Right kidney (tissue), 1 donor: Measurements from ENCODE around the gene THSD4.

Source experiments
- DNase-seq: peaks from one replicate; pipeline ENCODE4 v3.0.0-alpha.2; 2016

The THSD4 gene

GRCh38 chr15:71591057-71591456 is 475.8 kb downstream of the THSD4 start:
- DNase-seq = no peak

- no peak for DNase-seq
These were observed 476.9 kb downstream of the THSD4 start for GRCh38 chr15:71592203-71592602.

GRCh38 chr15:71595846-71596553 is 480.7 kb downstream of the THSD4 start:
- DNase-seq = no peak

GRCh38 chr15:71596672-71597071 is 481.4 kb downstream of the THSD4 start:
- no peak for DNase-seq

- no peak for DNase-seq
These were observed 481.9 kb downstream of the THSD4 start for GRCh38 chr15:71597126-71597525.

GRCh38 chr15:71597637-71598036 is 482.4 kb downstream of the THSD4 start:
- no peak for DNase-seq

GRCh38 chr15:71598741-71599140 is 483.5 kb downstream of the THSD4 start:
- no peak for DNase-seq

- peak; percentile 36 for DNase-seq
These were observed 484.3 kb downstream of the THSD4 start for GRCh38 chr15:71599418-71600151.

- DNase-seq = no peak
These were observed 485.0 kb downstream of the THSD4 start for GRCh38 chr15:71600237-71600636.

GRCh38 chr15:71601038-71601834 is 486.0 kb downstream of the THSD4 start:
- no peak for DNase-seq

GRCh38 chr15:71603379-71603778 is 488.1 kb downstream of the THSD4 start:
- DNase-seq = no peak

GRCh38 chr15:71607383-71607782 is 492.1 kb downstream of the THSD4 start:
- no peak for DNase-seq

- no peak for DNase-seq
These were observed 495.7 kb downstream of the THSD4 start for GRCh38 chr15:71610728-71611552.

GRCh38 chr15:71611553-71612396 is 496.5 kb downstream of the THSD4 start:
- no peak for DNase-seq

- no peak for DNase-seq
These were observed 497.1 kb downstream of the THSD4 start for GRCh38 chr15:71612397-71612722.

GRCh38 chr15:71612869-71613268 is 497.6 kb downstream of the THSD4 start:
- no peak for DNase-seq

- DNase-seq = no peak
These were observed 507.8 kb downstream of the THSD4 start for GRCh38 chr15:71623111-71623510.

GRCh38 chr15:71626596-71627088 is 511.4 kb downstream of the THSD4 start:
- no peak for DNase-seq

GRCh38 chr15:71627188-71627587 is 511.9 kb downstream of the THSD4 start:
- DNase-seq = no peak

GRCh38 chr15:71627604-71628003 is 512.3 kb downstream of the THSD4 start:
- no peak for DNase-seq
